ENCODE results near the gene OR5A2.
"Not testable (repeated sequence)": the region's sequence is repeated elsewhere in the genome, so short reads cannot be mapped to it uniquely, and the experiment has no call there.

OR5A2 gene

GRCh38 chr11:59380263-59381059, 45.8 kb downstream of the OR5A2 start:
- no peak for DNase-seq

- DNase-seq, result not testable (repeated sequence)
These were observed 53.9 kb downstream of the OR5A2 start for GRCh38 chr11:59372324-59372723.

- DNase-seq, result no peak
These were observed 57.8 kb downstream of the OR5A2 start for GRCh38 chr11:59368238-59369022.
